Measurements from ENCODE around the gene KCNJ10.

- TF ChIP-seq CTCF (optimal IDR thresholded peaks at IDR 0.05 in 1 of 3, IDR thresholded peaks at IDR 0.05 in 1 of 3, conservative IDR thresholded peaks at IDR 0.05 in 1 of 3; ENCODE audit: extremely low read depth in 1 of 3, insufficient read depth in 2 of 3, low read length in 3 of 3) (no peak), EZH2 (IDR thresholded peaks at IDR 0.05; ENCODE audit: low read length) (no peak)
Observed at GRCh38 chr1:160001440-160001839, 68.5 kb downstream of the KCNJ10 start.

Data from keratinocyte (primary cell).